ENCODE data around the gene YIF1A. TPM values are rescaled to one million over a fixed set of nuclear protein-coding genes. Genes with fewer than 3 reads are reported as not detected.

The YIF1A gene
- total and polyA plus RNA-seq, 10 donors, result 34.7 to 60.1 (median 47.9) TPM

DNA sequence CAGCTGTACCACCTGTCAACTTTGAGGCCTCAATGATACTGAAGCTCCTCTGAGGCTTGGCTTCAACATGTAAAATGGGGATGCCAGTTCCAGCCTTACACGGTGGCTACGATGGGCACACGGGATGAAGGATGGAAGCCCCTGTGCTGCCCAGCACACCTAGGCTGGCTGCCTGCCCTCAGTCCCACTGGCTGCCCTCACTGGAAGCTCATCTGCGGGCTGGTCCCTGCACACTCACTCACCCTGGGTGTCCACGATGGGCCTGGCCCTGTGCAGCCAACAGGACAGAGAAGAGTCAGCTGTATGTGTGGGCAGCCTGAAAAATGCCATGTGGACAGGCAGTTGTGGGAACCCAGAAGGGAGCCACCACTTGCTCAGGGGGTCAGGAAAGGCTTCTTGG, 2.2 kb downstream of the YIF1A start:
- H3K27ac ChIP-seq, result no peak overlapping the region
- 83 to 96% (median 88%) methylated on average over 5 of the region's 5 CpGs for WGBS, 5 donors
- H3K4me3 ChIP-seq, result no peak overlapping the region
- DNase-seq, result no peak
- intact Hi-C loops (cut with DNase I; ENCODE audit: low total_unique reads), result no loop called here
- H3K36me3 ChIP-seq, result peaks cover 0 to 27% (median 6%) of the 10 kb centered on the region in 6 donors
- H3K4me1 ChIP-seq, result peaks cover 22 to 81% (median 50%) of the 10 kb centered on the region in 6 donors
- TF ChIP-seq POLR2AphosphoS5 (IDR thresholded peaks at IDR 0.05), result no peak
- TF ChIP-seq POLR2A (IDR thresholded peaks at IDR 0.05), result no peak
- no peak for TF ChIP-seq CTCF (IDR thresholded peaks at IDR 0.05 in 8 of 11, conservative IDR thresholded peaks at IDR 0.05 in 3 of 11)
- H3K9me3 ChIP-seq, result no peaks in the 10 kb centered on the region
- peaks cover 0 to 17% (median 8%) of the 10 kb centered on the region in 7 donors for H3K27me3 ChIP-seq (replicated peaks in 1 of 7)

GRCh38 chr11:66285250-66285947, 3.5 kb downstream of the YIF1A start:
- H3K27me3 ChIP-seq (replicated peaks in 1 of 7), result peaks cover 0 to 4% (median 0%) of the 10 kb centered on the region in 7 donors
- TF ChIP-seq POLR2AphosphoS5 (IDR thresholded peaks at IDR 0.05) (no peak), CTCF (IDR thresholded peaks at IDR 0.05 in 8 of 11, conservative IDR thresholded peaks at IDR 0.05 in 3 of 11) (no peak), POLR2A (IDR thresholded peaks at IDR 0.05) (no peak)
- H3K4me1 ChIP-seq, result peaks cover 22 to 74% (median 45%) of the 10 kb centered on the region in 6 donors
- H3K9me3 ChIP-seq, result no peaks in the 10 kb centered on the region
- 89 to 96% (median 93%) methylated on average over 7 to 13 of the region's 13 CpGs for WGBS, 5 donors
- H3K4me3 ChIP-seq, result no peak overlapping the region
- intact Hi-C loops (cut with DNase I; ENCODE audit: low total_unique reads), result no loop called here
- H3K36me3 ChIP-seq, result peaks cover 0 to 27% (median 6%) of the 10 kb centered on the region in 6 donors
- H3K27ac ChIP-seq, result no peak overlapping the region
- no peak for DNase-seq

DNA sequence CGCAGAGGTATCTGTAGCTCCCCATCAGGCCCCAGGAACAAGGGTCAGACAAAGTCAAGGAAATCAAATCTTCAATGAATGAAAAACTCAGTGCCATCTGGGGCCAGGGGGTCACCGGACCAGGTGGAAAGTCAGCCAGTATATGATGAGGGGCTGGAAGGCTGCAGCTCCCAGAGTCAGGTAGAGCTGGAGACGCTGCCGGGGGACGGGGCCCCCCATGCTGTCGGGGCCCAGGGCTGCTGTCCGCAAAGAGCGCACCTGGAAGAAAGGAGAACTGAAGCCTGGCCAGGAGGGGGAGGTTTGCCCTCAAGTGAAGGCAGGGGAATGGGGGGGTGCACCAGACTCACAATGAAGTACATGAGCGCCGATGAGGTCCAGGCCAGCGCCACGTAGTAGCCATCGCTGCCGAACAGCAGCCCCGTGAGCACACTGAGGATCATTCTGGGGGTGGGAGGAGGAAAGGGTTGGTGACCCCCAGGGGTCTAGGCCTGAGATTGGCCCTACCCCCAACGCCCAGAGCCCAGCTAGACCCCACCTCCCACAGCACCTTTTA, 4.3 kb downstream of the YIF1A start:
- H3K27ac ChIP-seq, result no peak overlapping the region
- intact Hi-C loops (cut with DNase I; ENCODE audit: low total_unique reads), result loop anchor here (5.0 kb wide), 1 partner anchor 62 kb away; no protein-coding TSS in a partner anchor
- WGBS, 5 donors, result 89 to 94% (median 93%) methylated on average over 16 of the region's 16 CpGs

More for the DNA sequence above, 4.3 kb downstream of the YIF1A start:
- no peak for TF ChIP-seq POLR2AphosphoS5 (IDR thresholded peaks at IDR 0.05)
- no peak for TF ChIP-seq CTCF (IDR thresholded peaks at IDR 0.05 in 8 of 11, conservative IDR thresholded peaks at IDR 0.05 in 3 of 11)
- no peak for TF ChIP-seq POLR2A (IDR thresholded peaks at IDR 0.05)
- H3K9me3 ChIP-seq, result no peaks in the 10 kb centered on the region
- peaks cover 0 to 4% (median 0%) of the 10 kb centered on the region in 7 donors for H3K27me3 ChIP-seq (replicated peaks in 1 of 7)
- H3K4me1 ChIP-seq, result peaks cover 16 to 67% (median 38%) of the 10 kb centered on the region in 6 donors
- H3K4me3 ChIP-seq, result no peak overlapping the region
- peaks cover 0 to 27% (median 6%) of the 10 kb centered on the region in 6 donors for H3K36me3 ChIP-seq
- no peak for DNase-seq
